Cerebellar nuclear complex (tissue), 1 donor: Measurements from ENCODE around the gene LRP4.

Source experiments
- DNase-seq, 2 experiments: peaks; one replicate each; lab custom pipeline; 2025; lab: John Stamatoyannopoulos, UW

LRP4 gene

DNA sequence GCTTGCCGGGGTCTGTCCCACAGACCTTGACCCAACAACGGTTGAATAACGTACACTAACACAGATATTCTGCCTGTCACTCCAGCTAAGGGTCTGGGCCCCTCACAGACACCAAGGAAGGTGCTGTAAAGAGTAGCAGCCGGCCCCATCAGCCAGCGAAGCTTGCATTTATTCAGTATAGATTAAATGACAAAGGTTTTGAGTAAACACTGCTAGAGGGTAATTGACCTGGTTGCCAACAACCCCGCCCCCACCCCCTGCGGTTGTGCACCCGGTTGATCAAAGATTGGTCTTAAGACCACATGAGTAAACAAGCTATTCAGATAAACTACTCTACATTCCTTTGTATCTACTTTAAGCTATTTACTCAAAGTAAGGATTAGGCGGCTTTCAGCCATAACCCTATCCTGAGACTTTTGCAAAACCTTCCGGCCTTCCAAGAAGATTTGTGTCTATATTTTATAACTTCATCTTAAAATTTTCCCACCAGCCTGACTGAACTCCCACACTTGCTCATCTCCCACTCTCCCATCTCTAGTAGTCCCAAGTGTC is 67.4 kb downstream of the LRP4 start:
- DNase-seq, result no peak

DNA sequence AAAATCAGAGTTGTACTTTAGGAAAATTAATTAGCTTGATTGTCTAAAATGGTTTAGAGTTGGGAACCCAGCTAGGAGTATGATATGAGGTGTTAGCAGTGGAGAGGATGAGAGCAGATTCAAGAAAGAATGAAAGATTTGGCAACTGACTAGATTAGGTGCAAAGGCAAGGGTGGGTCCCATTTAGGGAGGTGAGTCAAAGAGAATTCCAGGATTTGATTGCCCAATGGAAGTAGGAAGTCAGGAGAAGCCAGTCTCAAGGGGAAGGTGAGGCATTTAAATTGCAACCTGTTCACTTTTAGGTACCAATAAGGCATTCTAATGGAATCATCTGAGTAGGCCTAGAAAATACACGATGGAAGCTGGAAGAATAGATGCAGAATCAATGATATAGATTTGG is 68.7 kb downstream of the LRP4 start:
- DNase-seq, result no peak

DNA sequence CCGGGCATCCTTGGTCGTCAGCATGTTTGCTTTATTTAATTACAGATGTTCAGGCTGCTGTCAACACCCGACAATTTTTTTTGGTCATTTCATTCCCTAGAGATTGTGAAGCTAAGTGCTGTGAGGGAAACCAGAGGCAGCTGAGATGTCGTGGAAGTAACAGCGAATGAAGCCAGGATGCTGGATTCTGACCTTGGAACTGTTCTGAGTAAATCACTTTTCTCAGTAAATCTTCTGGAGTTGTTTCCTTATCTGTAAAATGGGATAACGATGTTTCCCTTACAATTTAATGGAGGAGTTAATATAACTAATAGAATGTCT is 71.9 kb downstream of the LRP4 start:
- no peak for DNase-seq

DNA sequence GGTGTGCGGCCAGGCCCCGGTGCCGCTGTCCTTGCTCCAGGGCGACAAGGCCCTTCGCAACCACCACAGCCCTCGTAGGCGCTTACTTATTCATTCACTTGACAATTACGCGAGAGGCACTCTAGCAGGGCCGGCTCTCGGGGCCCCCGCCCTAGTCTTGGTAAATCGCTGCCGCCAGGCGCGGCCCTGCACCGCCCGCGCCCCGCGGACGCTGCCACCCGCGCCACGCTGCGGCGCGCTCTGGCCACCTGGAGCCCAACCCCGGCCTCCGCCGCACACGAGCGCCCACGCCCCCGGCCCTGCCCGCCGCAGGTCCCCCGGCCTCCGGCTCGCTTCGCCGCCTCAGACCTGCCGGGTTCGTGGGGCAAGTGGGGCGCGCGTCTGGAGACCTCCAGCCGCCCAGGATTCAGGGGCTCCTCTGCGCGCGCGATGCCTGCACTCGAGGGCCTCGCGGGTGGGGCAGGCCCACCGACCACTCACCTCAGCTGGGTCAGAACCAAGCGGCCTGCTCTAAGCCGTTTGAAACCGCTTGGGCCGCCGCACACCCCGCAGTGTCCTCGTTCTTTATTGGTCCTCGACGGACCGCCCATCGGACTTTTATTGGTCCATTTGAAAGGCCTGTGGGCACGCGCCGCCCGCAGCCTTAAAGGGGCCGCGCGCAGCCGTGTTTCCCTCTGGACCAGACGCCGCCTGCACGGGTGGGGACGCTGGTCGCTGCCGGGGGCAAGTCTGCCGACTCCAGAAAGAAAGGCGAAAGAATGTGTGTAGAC is 72.4 kb downstream of the LRP4 start, which contains the start of gene CKAP5:
CKAP5 (minus strand) TSS at position 541 of the 770 bp plus-strand sequence. CDS start 25,049 bp downstream, outside the sequence.
- DNase-seq, result peak; percentile 17 to 82

DNA sequence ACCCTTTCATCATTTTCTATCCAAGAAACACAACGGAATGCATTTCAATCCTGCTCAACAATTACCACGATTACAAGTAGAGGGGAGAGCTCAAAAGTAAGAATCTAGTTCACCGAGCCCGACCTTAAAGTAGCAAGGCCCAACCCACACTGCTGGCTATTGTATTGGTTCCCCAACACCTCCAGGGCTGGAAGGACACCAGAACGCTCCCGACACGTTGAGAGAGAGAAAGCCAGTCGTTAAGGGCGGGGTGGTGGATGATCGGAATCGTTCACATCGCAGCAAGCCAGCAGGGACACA is 73.0 kb downstream of the LRP4 start:
- no peak for DNase-seq

DNA sequence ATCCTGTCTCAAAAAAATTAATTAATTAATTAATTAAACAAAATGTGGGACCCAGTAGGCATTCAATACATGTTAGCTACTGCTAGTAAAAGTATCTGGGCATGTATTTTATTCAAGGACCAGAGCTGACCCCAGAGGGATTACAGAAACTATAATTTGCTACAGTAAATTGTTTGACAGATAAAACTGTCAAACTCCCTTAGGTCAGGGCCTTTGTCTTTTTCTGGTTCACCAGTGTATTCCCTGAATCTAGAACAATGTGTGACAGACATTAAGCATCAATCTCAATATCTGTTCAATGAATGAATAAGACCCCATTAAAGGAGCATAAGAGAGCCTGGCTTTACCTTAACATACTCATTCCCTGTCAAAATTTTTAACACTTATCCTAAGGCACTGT is 78.2 kb downstream of the LRP4 start:
- no peak for DNase-seq

DNA sequence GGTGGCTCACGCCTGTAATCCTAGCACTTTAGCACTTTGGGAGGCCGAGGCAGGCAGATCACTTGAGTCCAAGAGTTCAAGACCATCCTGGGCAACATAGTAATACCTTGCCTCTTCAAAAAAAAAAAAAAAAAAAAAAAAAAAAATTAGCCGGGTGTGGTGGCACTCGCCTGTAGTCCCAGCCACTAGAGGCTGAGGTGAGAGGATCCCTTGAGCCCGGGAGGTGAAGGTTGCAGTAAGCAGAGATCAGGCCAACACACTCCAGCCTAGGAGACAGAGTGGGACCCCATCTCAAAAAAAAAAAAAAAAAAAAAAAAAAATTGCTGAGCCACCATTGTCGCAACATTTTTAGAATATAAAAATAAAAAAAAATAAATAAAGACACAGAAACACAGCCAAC is 79.8 kb downstream of the LRP4 start:
- no peak for DNase-seq

DNA sequence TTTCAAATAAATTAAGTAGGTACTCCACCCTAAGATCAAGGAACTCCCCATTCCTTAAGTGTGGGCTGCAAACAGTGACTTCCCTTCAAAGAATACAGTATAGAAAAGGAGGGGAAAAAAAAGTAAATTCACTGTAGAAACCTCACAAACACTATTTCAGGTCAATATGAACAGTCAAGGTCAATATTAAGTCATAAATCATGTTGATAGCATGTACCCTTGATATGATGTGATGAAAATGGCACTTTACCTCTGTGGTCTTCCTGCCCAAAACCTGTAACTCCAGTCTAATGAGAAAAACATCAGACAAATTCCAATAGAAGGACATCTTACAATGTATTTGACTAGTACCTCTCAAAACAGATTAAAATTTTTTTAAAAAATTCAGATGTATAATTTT is 80.5 kb downstream of the LRP4 start:
- DNase-seq, result no peak

DNA sequence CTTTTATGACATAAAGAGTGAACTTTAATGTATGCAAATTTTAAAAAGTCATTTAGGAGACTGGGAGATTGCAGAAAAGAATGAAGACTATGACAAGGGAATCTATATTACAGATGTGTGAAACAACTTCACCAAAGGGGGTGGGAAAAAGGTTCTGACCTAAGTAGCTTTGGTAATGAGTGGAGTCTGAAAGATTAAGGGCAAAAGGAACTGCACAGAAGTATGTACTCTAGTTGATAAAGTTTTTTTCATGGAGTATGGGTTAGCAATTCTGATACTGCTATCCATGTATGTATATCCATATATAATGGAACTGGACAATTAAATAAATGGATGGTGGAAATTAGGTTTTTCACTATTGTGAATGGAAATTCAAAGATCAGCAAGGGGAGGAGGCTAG is 81.5 kb downstream of the LRP4 start:
- no peak for DNase-seq

DNA sequence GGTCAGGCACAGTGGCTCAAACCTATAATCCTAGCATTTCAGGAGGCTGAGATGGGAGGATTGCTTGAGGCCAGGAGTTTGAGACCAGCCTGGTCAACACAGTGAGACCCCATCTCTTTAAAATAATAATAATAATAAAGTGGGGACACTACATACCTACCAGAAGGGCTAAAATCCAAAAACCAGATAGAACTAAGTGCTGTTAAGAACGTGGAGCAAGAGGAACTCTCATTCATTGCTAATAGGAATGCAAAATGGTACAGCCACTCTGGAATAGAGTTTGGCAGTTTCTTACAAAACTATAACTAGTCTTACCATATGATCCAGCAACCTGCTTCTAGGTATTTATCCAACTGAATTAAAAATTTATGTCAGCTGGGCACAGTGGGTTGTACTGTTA is 81.9 kb downstream of the LRP4 start:
- DNase-seq, result no peak

DNA sequence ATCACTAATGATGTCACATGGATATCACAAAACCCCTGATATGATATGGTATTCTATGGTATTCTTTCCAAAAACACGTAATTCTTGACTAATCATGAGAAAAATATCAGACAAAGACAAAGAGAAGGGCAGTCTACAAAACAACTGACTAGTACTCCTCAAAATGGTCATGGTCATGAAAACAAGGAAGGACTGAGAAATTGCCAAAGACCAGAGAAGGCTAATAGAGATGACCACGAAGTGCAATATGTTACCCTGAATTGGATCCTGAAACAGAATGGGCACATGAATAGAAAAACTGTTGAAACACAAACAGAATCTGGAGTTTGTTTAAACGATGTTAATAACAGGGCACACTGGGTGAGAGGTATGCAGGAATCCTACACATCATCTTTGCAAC is 82.5 kb downstream of the LRP4 start:
- DNase-seq, result no peak

DNA sequence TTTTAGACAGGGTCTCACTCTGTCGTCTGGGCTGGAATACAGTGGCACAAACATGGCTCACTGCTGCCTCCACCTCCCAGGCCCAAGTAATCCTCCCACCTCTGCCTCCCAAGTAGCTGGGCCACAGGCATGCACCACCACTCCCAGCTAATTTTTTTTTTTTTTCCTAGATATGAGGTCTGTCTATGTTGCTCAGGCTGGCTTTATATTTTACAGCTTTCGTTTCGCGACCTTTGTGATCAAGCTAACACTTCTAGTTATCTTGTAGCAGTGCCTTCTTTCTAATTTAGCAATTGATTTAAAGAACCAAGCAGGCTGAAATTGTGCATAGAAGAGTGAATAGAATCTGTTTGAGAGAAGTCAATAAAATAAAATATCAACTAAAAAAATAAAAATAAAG is 83.5 kb downstream of the LRP4 start:
- DNase-seq, result no peak

DNA sequence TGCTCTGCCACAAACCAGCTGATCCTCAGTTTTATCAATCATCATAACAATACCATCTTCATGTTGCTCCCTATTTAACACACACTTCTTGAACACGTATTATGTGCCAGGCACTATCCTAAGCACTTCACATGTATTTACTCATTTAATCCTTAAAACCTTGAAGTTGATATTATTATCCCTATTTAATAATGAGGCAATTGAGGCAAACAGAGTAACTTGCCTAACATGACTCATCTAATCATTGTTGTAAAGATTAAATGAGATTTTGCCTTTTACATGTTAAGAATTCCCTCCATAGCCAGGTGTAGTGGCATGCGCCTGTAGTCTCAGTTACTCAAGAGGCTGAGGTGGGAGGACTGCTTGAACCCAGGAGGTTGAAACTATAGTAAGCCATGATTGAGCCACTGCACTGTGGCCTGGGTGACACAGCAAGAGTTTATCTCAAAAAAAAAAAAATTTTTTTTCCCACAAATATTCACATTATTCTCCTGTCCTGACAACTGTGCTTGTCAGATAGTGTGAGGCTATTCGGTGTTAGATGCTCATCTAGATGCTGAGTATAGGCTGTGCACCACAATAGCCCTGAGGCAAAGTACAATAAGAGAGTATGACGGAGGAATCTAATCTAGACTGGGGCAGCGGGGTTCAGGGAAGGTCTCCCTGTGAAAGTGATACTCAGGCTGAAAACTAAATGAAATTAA is 85.7 kb downstream of the LRP4 start:
- DNase-seq, result no peak

DNA sequence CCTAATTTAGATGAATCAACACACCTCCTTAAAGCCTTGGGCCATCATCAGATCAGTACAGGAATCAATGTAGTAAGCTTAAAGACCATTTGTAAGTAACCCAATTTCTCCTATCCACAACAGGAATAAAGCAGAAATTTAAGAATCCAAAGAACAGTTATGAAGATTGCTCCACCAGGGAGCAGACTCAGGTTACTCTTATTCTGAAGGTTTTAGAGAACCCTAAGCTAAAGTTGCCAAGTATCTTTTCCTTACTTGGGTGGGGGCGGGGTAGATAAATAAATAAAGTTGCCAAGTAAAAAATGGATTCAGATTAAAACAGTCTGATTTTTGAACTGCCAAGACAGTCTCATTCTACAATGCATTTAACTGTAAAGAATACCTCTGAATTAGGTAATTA is 90.4 kb downstream of the LRP4 start:
- no peak for DNase-seq

DNA sequence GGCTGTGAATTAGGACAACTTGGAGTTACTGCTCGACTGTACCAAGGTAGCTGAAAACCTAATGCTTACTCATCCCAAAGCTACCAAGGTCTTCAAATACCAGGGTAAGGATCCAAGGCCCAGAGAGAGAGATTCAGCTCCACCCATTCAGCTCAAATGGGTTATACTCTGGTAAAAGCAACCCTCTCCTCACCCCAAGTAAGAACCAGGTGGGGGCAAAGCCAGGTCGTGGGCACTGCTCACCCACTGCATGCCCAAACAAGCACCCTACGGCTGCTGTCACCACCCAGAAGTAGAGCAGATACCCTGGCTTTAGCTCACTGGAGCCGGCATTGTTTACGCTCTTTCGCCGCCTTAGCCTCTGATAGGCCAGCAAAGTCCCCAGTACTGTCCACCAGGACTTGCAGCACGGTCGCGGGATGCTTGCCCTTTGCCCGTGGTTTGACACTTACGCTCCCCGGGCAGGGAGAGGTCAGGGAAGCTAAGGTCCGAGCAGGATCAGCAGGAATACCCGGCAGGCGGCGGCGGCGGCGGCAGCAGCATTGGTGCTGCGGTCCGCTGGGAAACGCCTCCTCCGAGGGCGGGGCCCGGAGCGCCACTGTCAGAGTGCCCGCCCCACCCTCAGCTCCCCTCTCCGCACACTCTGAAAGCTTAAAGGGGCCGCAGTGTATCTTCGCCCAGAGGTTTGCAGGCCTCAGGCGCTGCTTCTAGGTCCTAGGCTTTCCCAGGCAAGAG is 91.9 kb downstream of the LRP4 start:
- peak; percentile 42 to 64 for DNase-seq

DNA sequence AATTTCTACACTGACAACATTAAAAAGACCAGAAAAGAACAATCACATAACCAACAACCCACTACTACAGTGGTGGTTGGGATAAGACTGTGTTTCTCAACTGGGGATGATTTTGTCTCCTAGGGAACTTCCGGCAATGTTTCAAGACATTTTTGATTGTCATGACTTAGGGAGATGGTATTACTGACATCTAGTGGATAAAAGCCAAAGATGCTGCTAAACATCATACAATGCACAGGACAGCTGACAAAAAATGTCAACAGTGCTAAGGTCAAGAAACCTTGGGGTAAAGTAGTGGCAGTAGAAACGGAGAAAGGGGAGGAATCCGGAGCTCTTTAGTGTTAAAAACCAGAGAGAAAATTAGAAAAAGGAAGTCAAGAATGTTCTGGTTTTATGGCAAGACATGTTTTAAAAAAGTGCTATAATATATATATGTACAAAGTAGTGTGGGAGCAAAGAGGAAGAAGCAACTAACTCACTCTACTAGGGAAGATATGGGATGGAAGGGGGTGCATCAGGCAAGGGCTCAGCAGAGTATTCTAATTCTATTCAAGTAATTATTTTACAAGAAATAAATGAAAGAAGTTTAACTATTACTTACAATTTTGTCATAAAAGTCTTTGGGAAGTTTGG is 109.4 kb downstream of the LRP4 start:
- no peak for DNase-seq
